GM23338 (cell line): ENCODE results near the gene OXT. TPM values are rescaled to one million over a fixed set of nuclear protein-coding genes. Genes with fewer than 3 reads are reported as not detected.

ENCODE experiments used
- ATAC-seq: fragments of 200-7000 bp; cut with Tn5 transposase; 3 replicates; pipeline ENCODE4 v1.9.1; 2020
- DNase-seq: peaks from one replicate; pipeline ENCODE4 v3.0.0-alpha.2; 2015; ENCODE audit warnings: low spot score
- H2AFZ ChIP-seq: fragments of 200-600 bp; sonication (generic); 2 replicates; pipeline ENCODE4 v1.8.0; 2016; ENCODE audit warnings: antibody characterized with exemption, mild to moderate bottlenecking, moderate library complexity
- H3F3A ChIP-seq: fragments of 200-600 bp; sonication (generic); replicated peaks from 2 replicates; pipeline ENCODE4 v1.8.0; 2017; ENCODE audit warnings: antibody characterized with exemption, mixed run types, low read depth
- H3K27ac ChIP-seq: fragments of 200-600 bp; sonication (generic); 2 replicates; pipeline ENCODE4 v1.6.1; 2016; ENCODE audit warnings: low read depth
- H3K27me3 ChIP-seq: fragments of 200-600 bp; sonication (generic); 2 replicates; pipeline ENCODE4 v1.8.0; 2016; ENCODE audit warnings: mild to moderate bottlenecking, mixed run types, moderate library complexity; ENCODE audit not compliant: insufficient read depth
- H3K36me3 ChIP-seq: fragments of 200-600 bp; sonication (generic); 2 replicates; pipeline ENCODE4 v1.8.0; 2016; ENCODE audit warnings: mild to moderate bottlenecking; ENCODE audit not compliant: insufficient read depth
- H3K4me1 ChIP-seq: fragments of 200-600 bp; sonication (generic); 2 replicates; pipeline ENCODE4 v1.8.0; 2016; ENCODE audit warnings: mild to moderate bottlenecking, moderate library complexity; ENCODE audit not compliant: insufficient read depth
- H3K4me2 ChIP-seq: fragments of 200-600 bp; sonication (generic); 2 replicates; pipeline ENCODE4 v1.7.1; 2017; ENCODE audit warnings: mixed run types
- H3K4me3 ChIP-seq: fragments of 200-600 bp; sonication (generic); 2 replicates; pipeline ENCODE4 v1.6.1; 2016; ENCODE audit warnings: mixed run types
- H3K79me2 ChIP-seq: fragments of 200-600 bp; sonication (generic); replicated peaks from 2 replicates; pipeline ENCODE4 v1.8.0; 2017; ENCODE audit warnings: mild to moderate bottlenecking; ENCODE audit not compliant: insufficient read depth
- H3K9me2 ChIP-seq: fragments of 200-600 bp; sonication (generic); 2 replicates; pipeline ENCODE4 v1.8.0; 2017; ENCODE audit not compliant: insufficient read depth
- H4K20me1 ChIP-seq: fragments of 200-600 bp; sonication (generic); replicated peaks from 2 replicates; pipeline ENCODE4 v1.8.0; 2017; ENCODE audit warnings: mild to moderate bottlenecking; ENCODE audit not compliant: insufficient read depth
- H3K27ac Mint-ChIP-seq: 2 replicates; pipeline ENCODE4 v1.8.0; 2020; ENCODE audit warnings: inconsistent platforms, mild to moderate bottlenecking, moderate library complexity, mixed read lengths
- H3K27me3 Mint-ChIP-seq: 3 replicates; pipeline ENCODE4 v1.8.0; 2022; ENCODE audit warnings: low read depth, mild to moderate bottlenecking, moderate library complexity, mixed read lengths, inconsistent platforms; ENCODE audit not compliant: insufficient read depth, poor library complexity
- H3K36me3 Mint-ChIP-seq: 3 replicates; pipeline ENCODE4 v1.8.0; 2021; ENCODE audit warnings: low read depth, mild to moderate bottlenecking, inconsistent platforms, moderate library complexity, mixed read lengths
- H3K4me1 Mint-ChIP-seq: 3 replicates; pipeline ENCODE4 v1.8.0; 2020; ENCODE audit warnings: mild to moderate bottlenecking, inconsistent platforms, mixed read lengths
- H3K4me3 Mint-ChIP-seq: 3 replicates; pipeline ENCODE4 v1.8.0; 2021; ENCODE audit warnings: moderate library complexity, mild to moderate bottlenecking, inconsistent platforms, mixed read lengths
- H3K9me3 Mint-ChIP-seq: 3 replicates; pipeline ENCODE4 v1.8.0; 2020; ENCODE audit warnings: moderate library complexity, mild to moderate bottlenecking, inconsistent platforms, mixed read lengths
- CREB1 ChIP-seq: fragments of 250-450 bp; sonication (Bioruptor Pico); IDR thresholded peaks from 2 replicates; pipeline ENCODE4 v1.5.0; 2020; ENCODE audit warnings: low read depth, mild to moderate bottlenecking, moderate library complexity
- ETS1 ChIP-seq: IDR thresholded peaks from 2 replicates; pipeline ENCODE4 v1.6.1; 2016; ENCODE audit warnings: antibody characterized with exemption
- EZH2 ChIP-seq: fragments of 200-600 bp; sonication (generic); IDR thresholded peaks from one replicate; pipeline ENCODE4 v1.8.0; 2017; ENCODE audit warnings: antibody characterized with exemption, mild to moderate bottlenecking, low read depth; ENCODE audit not compliant: unreplicated experiment
- EZH2phosphoT487 ChIP-seq: fragments of 200-600 bp; sonication (generic); IDR thresholded peaks from one replicate; pipeline ENCODE4 v1.8.1; 2018; ENCODE audit warnings: antibody characterized with exemption; ENCODE audit not compliant: unreplicated experiment
- JUNB ChIP-seq: IDR thresholded peaks from one replicate; pipeline ENCODE4 v1.6.1; 2016; ENCODE audit warnings: antibody characterized with exemption; ENCODE audit not compliant: unreplicated experiment
- NANOG ChIP-seq: IDR thresholded peaks from 2 replicates; pipeline ENCODE4 v1.6.1; 2016; ENCODE audit warnings: antibody characterized with exemption, borderline replicate concordance
- POLR2AphosphoS5 ChIP-seq: IDR thresholded peaks from 2 replicates; pipeline ENCODE4 v1.6.1; 2016; ENCODE audit warnings: antibody characterized with exemption, low read depth
- STAT1 ChIP-seq: IDR thresholded peaks from one replicate; pipeline ENCODE4 v1.6.1; 2016; ENCODE audit warnings: antibody characterized with exemption; ENCODE audit not compliant: unreplicated experiment
- ZNF114 ChIP-seq: fragments of 250-450 bp; sonication (Bioruptor Pico); IDR thresholded peaks from 2 replicates; pipeline ENCODE4 v1.5.0; 2020; ENCODE audit warnings: mild to moderate bottlenecking, moderate library complexity
- ZNF331 ChIP-seq: fragments of 250-450 bp; sonication (Bioruptor Pico); IDR thresholded peaks from 2 replicates; pipeline ENCODE4 v1.5.0; 2020; ENCODE audit warnings: low read depth, mild to moderate bottlenecking, moderate library complexity
- polyA plus RNA-seq: library from polyadenylated mRNA; unstranded; fragments of >200 nt; fragmentation: Nextera tagmentation; extraction: Ambion mirVana; gene quantifications from 2 replicates; pipeline ENCODE4 v1.2.1, GENCODE V29; 2016
- total RNA-seq: library from RNA; depleted of rRNA; stranded (reverse); fragments of >200 nt; shearing (Covaris generic); gene quantifications from 2 replicates; pipeline ENCODE4 v1.2.3, GENCODE V29; 2014
- TF ChIP-seq, protein P1 (sequence below), 2 experiments: fragments of 200-600 bp in 1 of 2; sonication (generic) in 1 of 2; conservative IDR thresholded peaks; 2 replicates each; pipeline versions ENCODE4 v1.5.1 to v1.6.1; 2016 to 2017; ENCODE audit warnings: antibody characterized with exemption in 2 of 2, low read depth in 2 of 2, mild to moderate bottlenecking in 2 of 2, moderate library complexity in 1 of 2
- TF ChIP-seq, protein P2 (sequence below): IDR thresholded peaks from one replicate; pipeline ENCODE4 v1.6.1; 2018; ENCODE audit warnings: antibody characterized with exemption; ENCODE audit not compliant: unreplicated experiment
- TF ChIP-seq, protein P3 (sequence below): fragments of 250-450 bp; sonication (Bioruptor Pico); IDR thresholded peaks from 2 replicates; pipeline ENCODE4 v1.5.0; 2020; ENCODE audit warnings: mild to moderate bottlenecking, moderate library complexity

The OXT gene
- total and polyA plus RNA-seq, 2 experiments from 2014 or later = 1.5 TPM; not detected in 1

- Histone ChIP-seq H3K4me1 (peaks cover 24% of the 10 kb centered on the region), H2AFZ (peak overlapping the region; percentile 95), H3K4me3 (peak overlapping the region; percentile 94), H3K79me2 (peaks cover 11% of the 10 kb centered on the region), H3K27me3 (no peaks in the 10 kb centered on the region), H3K9me2 (peaks cover 4% of the 10 kb centered on the region; the same call in 1 of the 2 replicates), H3K27ac (0 out of 2 replicates have a peak overlapping the region, but pooled peaks have one; percentile 76), H3K36me3 (peaks cover 18% of the 10 kb centered on the region; the same call in 1 of the 2 replicates), H3K4me2 (peak overlapping the region; percentile 96), H3F3A (0 out of 2 replicates have a peak, but pooled peaks cover 5% of the 10 kb centered on the region), H4K20me1 (peaks cover 10% of the 10 kb centered on the region)
- no peaks in the 10 kb centered on the region; the same call in 2 of the 3 replicates for H3K9me3 Mint-ChIP-seq
- H3K27me3 Mint-ChIP-seq = peaks cover 16% of the 10 kb centered on the region
- TF ChIP-seq EZH2 = no peak
- TF ChIP-seq STAT1 = no peak
- TF ChIP-seq, protein P1, sequence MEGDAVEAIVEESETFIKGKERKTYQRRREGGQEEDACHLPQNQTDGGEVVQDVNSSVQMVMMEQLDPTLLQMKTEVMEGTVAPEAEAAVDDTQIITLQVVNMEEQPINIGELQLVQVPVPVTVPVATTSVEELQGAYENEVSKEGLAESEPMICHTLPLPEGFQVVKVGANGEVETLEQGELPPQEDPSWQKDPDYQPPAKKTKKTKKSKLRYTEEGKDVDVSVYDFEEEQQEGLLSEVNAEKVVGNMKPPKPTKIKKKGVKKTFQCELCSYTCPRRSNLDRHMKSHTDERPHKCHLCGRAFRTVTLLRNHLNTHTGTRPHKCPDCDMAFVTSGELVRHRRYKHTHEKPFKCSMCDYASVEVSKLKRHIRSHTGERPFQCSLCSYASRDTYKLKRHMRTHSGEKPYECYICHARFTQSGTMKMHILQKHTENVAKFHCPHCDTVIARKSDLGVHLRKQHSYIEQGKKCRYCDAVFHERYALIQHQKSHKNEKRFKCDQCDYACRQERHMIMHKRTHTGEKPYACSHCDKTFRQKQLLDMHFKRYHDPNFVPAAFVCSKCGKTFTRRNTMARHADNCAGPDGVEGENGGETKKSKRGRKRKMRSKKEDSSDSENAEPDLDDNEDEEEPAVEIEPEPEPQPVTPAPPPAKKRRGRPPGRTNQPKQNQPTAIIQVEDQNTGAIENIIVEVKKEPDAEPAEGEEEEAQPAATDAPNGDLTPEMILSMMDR (conservative IDR thresholded peaks at IDR 0.05; ENCODE audit: low read depth in 2 of 2) = no peak
- TF ChIP-seq ETS1 = no peak
- no peak for TF ChIP-seq EZH2phosphoT487
- no peak for TF ChIP-seq CREB1 (CRISPR knock-in tag)
- no peak for TF ChIP-seq NANOG
- TF ChIP-seq, protein P2, sequence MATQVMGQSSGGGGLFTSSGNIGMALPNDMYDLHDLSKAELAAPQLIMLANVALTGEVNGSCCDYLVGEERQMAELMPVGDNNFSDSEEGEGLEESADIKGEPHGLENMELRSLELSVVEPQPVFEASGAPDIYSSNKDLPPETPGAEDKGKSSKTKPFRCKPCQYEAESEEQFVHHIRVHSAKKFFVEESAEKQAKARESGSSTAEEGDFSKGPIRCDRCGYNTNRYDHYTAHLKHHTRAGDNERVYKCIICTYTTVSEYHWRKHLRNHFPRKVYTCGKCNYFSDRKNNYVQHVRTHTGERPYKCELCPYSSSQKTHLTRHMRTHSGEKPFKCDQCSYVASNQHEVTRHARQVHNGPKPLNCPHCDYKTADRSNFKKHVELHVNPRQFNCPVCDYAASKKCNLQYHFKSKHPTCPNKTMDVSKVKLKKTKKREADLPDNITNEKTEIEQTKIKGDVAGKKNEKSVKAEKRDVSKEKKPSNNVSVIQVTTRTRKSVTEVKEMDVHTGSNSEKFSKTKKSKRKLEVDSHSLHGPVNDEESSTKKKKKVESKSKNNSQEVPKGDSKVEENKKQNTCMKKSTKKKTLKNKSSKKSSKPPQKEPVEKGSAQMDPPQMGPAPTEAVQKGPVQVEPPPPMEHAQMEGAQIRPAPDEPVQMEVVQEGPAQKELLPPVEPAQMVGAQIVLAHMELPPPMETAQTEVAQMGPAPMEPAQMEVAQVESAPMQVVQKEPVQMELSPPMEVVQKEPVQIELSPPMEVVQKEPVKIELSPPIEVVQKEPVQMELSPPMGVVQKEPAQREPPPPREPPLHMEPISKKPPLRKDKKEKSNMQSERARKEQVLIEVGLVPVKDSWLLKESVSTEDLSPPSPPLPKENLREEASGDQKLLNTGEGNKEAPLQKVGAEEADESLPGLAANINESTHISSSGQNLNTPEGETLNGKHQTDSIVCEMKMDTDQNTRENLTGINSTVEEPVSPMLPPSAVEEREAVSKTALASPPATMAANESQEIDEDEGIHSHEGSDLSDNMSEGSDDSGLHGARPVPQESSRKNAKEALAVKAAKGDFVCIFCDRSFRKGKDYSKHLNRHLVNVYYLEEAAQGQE = no peak
- TF ChIP-seq ZNF331 = no peak
- no peak; the same call in 1 of the 2 replicates for TF ChIP-seq POLR2AphosphoS5
- TF ChIP-seq, protein P3, sequence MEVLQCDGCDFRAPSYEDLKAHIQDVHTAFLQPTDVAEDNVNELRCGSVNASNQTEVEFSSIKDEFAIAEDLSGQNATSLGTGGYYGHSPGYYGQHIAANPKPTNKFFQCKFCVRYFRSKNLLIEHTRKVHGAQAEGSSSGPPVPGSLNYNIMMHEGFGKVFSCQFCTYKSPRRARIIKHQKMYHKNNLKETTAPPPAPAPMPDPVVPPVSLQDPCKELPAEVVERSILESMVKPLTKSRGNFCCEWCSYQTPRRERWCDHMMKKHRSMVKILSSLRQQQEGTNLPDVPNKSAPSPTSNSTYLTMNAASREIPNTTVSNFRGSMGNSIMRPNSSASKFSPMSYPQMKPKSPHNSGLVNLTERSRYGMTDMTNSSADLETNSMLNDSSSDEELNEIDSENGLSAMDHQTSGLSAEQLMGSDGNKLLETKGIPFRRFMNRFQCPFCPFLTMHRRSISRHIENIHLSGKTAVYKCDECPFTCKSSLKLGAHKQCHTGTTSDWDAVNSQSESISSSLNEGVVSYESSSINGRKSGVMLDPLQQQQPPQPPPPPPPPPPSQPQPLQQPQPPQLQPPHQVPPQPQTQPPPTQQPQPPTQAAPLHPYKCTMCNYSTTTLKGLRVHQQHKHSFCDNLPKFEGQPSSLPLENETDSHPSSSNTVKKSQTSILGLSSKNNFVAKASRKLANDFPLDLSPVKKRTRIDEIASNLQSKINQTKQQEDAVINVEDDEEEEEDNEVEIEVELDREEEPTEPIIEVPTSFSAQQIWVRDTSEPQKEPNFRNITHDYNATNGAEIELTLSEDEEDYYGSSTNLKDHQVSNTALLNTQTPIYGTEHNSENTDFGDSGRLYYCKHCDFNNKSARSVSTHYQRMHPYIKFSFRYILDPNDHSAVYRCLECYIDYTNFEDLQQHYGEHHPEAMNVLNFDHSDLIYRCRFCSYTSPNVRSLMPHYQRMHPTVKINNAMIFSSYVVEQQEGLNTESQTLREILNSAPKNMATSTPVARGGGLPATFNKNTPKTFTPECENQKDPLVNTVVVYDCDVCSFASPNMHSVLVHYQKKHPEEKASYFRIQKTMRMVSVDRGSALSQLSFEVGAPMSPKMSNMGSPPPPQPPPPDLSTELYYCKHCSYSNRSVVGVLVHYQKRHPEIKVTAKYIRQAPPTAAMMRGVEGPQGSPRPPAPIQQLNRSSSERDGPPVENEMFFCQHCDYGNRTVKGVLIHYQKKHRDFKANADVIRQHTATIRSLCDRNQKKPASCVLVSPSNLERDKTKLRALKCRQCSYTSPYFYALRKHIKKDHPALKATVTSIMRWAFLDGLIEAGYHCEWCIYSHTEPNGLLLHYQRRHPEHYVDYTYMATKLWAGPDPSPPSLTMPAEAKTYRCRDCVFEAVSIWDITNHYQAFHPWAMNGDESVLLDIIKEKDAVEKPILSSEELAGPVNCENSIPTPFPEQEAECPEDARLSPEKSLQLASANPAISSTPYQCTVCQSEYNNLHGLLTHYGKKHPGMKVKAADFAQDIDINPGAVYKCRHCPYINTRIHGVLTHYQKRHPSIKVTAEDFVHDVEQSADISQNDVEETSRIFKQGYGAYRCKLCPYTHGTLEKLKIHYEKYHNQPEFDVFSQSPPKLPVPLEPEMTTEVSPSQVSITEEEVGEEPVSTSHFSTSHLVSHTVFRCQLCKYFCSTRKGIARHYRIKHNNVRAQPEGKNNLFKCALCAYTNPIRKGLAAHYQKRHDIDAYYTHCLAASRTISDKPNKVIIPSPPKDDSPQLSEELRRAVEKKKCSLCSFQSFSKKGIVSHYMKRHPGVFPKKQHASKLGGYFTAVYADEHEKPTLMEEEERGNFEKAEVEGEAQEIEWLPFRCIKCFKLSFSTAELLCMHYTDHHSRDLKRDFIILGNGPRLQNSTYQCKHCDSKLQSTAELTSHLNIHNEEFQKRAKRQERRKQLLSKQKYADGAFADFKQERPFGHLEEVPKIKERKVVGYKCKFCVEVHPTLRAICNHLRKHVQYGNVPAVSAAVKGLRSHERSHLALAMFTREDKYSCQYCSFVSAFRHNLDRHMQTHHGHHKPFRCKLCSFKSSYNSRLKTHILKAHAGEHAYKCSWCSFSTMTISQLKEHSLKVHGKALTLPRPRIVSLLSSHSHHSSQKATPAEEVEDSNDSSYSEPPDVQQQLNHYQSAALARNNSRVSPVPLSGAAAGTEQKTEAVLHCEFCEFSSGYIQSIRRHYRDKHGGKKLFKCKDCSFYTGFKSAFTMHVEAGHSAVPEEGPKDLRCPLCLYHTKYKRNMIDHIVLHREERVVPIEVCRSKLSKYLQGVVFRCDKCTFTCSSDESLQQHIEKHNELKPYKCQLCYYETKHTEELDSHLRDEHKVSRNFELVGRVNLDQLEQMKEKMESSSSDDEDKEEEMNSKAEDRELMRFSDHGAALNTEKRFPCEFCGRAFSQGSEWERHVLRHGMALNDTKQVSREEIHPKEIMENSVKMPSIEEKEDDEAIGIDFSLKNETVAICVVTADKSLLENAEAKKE (CRISPR knock-in tag) = no peak
- TF ChIP-seq ZNF114 = no peak
- no peak for TF ChIP-seq JUNB
- H3K27ac Mint-ChIP-seq = peak overlapping the region; percentile 91
- ATAC-seq = peak; percentile 65
- peak; percentile 82 for DNase-seq
- peaks cover 51% of the 10 kb centered on the region for H3K36me3 Mint-ChIP-seq
- peak overlapping the region; percentile 85 for H3K4me3 Mint-ChIP-seq
- peaks cover 25% of the 10 kb centered on the region for H3K4me1 Mint-ChIP-seq
Measured at GRCh38 chr20:3045042-3045815, 26.2 kb upstream of the OXT start.
